ENCODE data around the gene TSPEAR. TPM values are rescaled to one million over a fixed set of nuclear protein-coding genes. Genes with fewer than 3 reads are reported as not detected.

TSPEAR gene
- total RNA-seq, 2 donors from 2014 or later, result 1.5 to 6.0 TPM

DNA sequence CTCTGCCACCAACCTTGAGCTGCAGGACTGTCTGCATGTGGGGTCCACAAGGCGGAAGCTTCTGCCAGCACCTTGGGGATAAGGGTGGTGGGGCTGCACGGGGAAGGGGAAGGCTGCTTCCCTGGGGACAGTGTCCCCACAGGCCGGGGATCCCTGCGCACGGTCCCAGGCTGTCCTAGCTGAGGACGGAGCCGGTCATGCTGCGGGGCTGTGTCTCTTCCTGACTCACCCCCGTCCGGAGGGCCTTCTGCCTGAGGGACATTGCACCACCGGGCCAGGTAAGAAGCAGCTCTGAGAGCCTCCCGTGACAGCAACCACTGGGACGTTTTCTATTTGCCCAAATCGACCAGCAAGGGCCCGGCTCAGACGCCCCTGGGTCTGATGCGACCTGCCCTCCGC, 201.3 kb downstream of the TSPEAR start:
- H3K4me1 Mint-ChIP-seq, result no peaks in the 10 kb centered on the region
- H3K27me3 Mint-ChIP-seq (ENCODE audit: insufficient read depth), result no peaks in the 10 kb centered on the region
- no peaks in the 10 kb centered on the region for H3K9me3 Mint-ChIP-seq
- no peak for TF ChIP-seq CTCF (conservative IDR thresholded peaks at IDR 0.05)
- no peaks in the 10 kb centered on the region for H3K27me3 ChIP-seq (ENCODE audit: control insufficient read depth, insufficient read depth, low read length, poor library complexity, severe bottlenecking)
- H3K9ac ChIP-seq (ENCODE audit: extremely low read depth, low read length, poor library complexity, severe bottlenecking), result no peak overlapping the region
- no peak overlapping the region for H3K27ac ChIP-seq (ENCODE audit: low read depth, low read length)
- H3K27ac Mint-ChIP-seq, result no peak overlapping the region
- peaks cover 3% of the 10 kb centered on the region for H3K36me3 Mint-ChIP-seq (ENCODE audit: low read depth)
- no peak overlapping the region for H3K4me3 Mint-ChIP-seq
- DNase-seq, result peak; percentile 66
- H3K4me3 ChIP-seq (ENCODE audit: low read length), result no peak overlapping the region
- no peaks in the 10 kb centered on the region for H3K9me3 ChIP-seq (ENCODE audit: control insufficient read depth, low read length)
- WGBS, 2 experiments (ENCODE audit: insufficient coverage in 1 of 2, insufficient read length in 1 of 2), result 63 to 75% methylated on average over 16 to 18 of the region's 18 CpGs
- no peaks in the 10 kb centered on the region for H3K4me1 ChIP-seq (ENCODE audit: control insufficient read depth, insufficient read depth, low read length)
- H3K36me3 ChIP-seq (ENCODE audit: control insufficient read depth, insufficient read depth, low read length), result no peaks in the 10 kb centered on the region

- no peak overlapping the region for H3K27ac Mint-ChIP-seq
- peaks cover 3% of the 10 kb centered on the region for H3K36me3 Mint-ChIP-seq (ENCODE audit: low read depth)
- no peaks in the 10 kb centered on the region for H3K27me3 ChIP-seq (ENCODE audit: control insufficient read depth, insufficient read depth, low read length, poor library complexity, severe bottlenecking)
- H3K9me3 Mint-ChIP-seq, result no peaks in the 10 kb centered on the region
- no peaks in the 10 kb centered on the region for H3K9me3 ChIP-seq (ENCODE audit: control insufficient read depth, low read length)
- H3K4me1 ChIP-seq (ENCODE audit: control insufficient read depth, insufficient read depth, low read length), result no peaks in the 10 kb centered on the region
- H3K27me3 Mint-ChIP-seq (ENCODE audit: insufficient read depth), result no peaks in the 10 kb centered on the region
- no peak overlapping the region for H3K9ac ChIP-seq (ENCODE audit: extremely low read depth, low read length, poor library complexity, severe bottlenecking)
- H3K4me3 Mint-ChIP-seq, result no peak overlapping the region
- no peak for DNase-seq
- no peak for TF ChIP-seq CTCF (conservative IDR thresholded peaks at IDR 0.05)
- 97% methylated on average over 9 to 12 of the region's 12 CpGs for WGBS, 2 experiments (ENCODE audit: insufficient coverage in 1 of 2, insufficient read length in 1 of 2)
- H3K4me3 ChIP-seq (ENCODE audit: low read length), result no peak overlapping the region
- H3K27ac ChIP-seq (ENCODE audit: low read depth, low read length), result no peak overlapping the region
- no peaks in the 10 kb centered on the region for H3K4me1 Mint-ChIP-seq
- no peaks in the 10 kb centered on the region for H3K36me3 ChIP-seq (ENCODE audit: control insufficient read depth, insufficient read depth, low read length)
Observed at GRCh38 chr21:44509539-44509938, 201.8 kb downstream of the TSPEAR start.

- no peaks in the 10 kb centered on the region for H3K27me3 Mint-ChIP-seq (ENCODE audit: insufficient read depth)
- Histone ChIP-seq H3K4me1 (ENCODE audit: control insufficient read depth, insufficient read depth, low read length) (no peaks in the 10 kb centered on the region), H3K27me3 (ENCODE audit: control insufficient read depth, insufficient read depth, low read length, poor library complexity, severe bottlenecking) (no peaks in the 10 kb centered on the region), H3K36me3 (ENCODE audit: control insufficient read depth, insufficient read depth, low read length) (no peaks in the 10 kb centered on the region), H3K9me3 (ENCODE audit: control insufficient read depth, low read length) (no peaks in the 10 kb centered on the region), H3K9ac (ENCODE audit: extremely low read depth, low read length, poor library complexity, severe bottlenecking) (no peak overlapping the region), H3K4me3 (ENCODE audit: low read length) (no peak overlapping the region), H3K27ac (ENCODE audit: low read depth, low read length) (no peak overlapping the region)
- no peak for DNase-seq
- no peaks in the 10 kb centered on the region for H3K4me1 Mint-ChIP-seq
- no peak overlapping the region for H3K4me3 Mint-ChIP-seq
- H3K27ac Mint-ChIP-seq, result no peak overlapping the region
- 97% methylated on average over 18 to 30 of the region's 30 CpGs for WGBS, 2 experiments (ENCODE audit: insufficient coverage in 1 of 2, insufficient read length in 1 of 2)
- H3K9me3 Mint-ChIP-seq, result no peaks in the 10 kb centered on the region
- peaks cover 3% of the 10 kb centered on the region for H3K36me3 Mint-ChIP-seq (ENCODE audit: low read depth)
- no peak for TF ChIP-seq CTCF (conservative IDR thresholded peaks at IDR 0.05)
Observed at GRCh38 chr21:44508711-44509445, 202.5 kb downstream of the TSPEAR start.

Data from endodermal cell (in vitro differentiated cells).